Esophagus muscularis mucosa (tissue), 4 donors: ENCODE results near the gene GNG2. TPM values are rescaled to one million over a fixed set of nuclear protein-coding genes. Genes with fewer than 3 reads are reported as not detected.

ENCODE experiments used
- DNase-seq: peaks from one replicate; pipeline ENCODE4 v3.0.0-alpha.2; 2017; ENCODE audit errors: extremely low spot score
- H3K27ac ChIP-seq, 4 donors: fragments of 200-600 bp; sonication (generic); replicated peaks in 1 of 4; 1 replicate in 3 of 4; 2 replicates in 1 of 4; pipeline ENCODE4 v1.5.1; 2016 to 2019; ENCODE audit warnings: mild to moderate bottlenecking in 1 of 4
- H3K27me3 ChIP-seq, 4 donors: fragments of 200-600 bp; sonication (generic); one replicate each; pipeline versions ENCODE4 v1.5.1 to v1.6.0; 2016 to 2019
- H3K36me3 ChIP-seq, 4 donors: fragments of 200-600 bp; sonication (generic); one replicate each; pipeline ENCODE4 v1.5.1; 2016 to 2019
- H3K4me1 ChIP-seq, 4 donors: fragments of 200-600 bp; sonication (generic); one replicate each; pipeline ENCODE4 v1.5.1; 2016 to 2019
- H3K4me3 ChIP-seq, 4 donors: fragments of 200-600 bp; sonication (generic); 1 replicate in 2 of 4; 2 replicates in 2 of 4; pipeline ENCODE4 v1.5.1; 2016 to 2019; ENCODE audit warnings: mild to moderate bottlenecking in 4 of 4, moderate library complexity in 1 of 4
- H3K9me3 ChIP-seq, 4 donors: fragments of 200-600 bp; sonication (generic); 1 replicate in 3 of 4; 2 replicates in 1 of 4; pipeline ENCODE4 v1.5.1; 2016 to 2019
- EP300 ChIP-seq: sonication (generic); formaldehyde crosslinking; IDR thresholded peaks from one replicate; pipeline ENCODE4 v1.6.1; 2017; ENCODE audit warnings: antibody characterized with exemption
- POLR2A ChIP-seq: fragments of 450-650 bp; IDR thresholded peaks from one replicate; pipeline ENCODE4 v1.6.1; 2017; ENCODE audit warnings: antibody characterized with exemption, moderate library complexity, mild to moderate bottlenecking, low read depth
- POLR2AphosphoS5 ChIP-seq, 2 donors: sonication (generic); formaldehyde crosslinking; IDR thresholded peaks; one replicate each; pipeline ENCODE4 v1.6.1; 2017; ENCODE audit warnings: antibody characterized with exemption in 2 of 2
- WGBS: methylation state at CpG from one replicate; pipeline ENCODE4 v1.1.5; 2018; 5-methylcytosine and 5-hydroxymethylcytosine counted together
- intact Hi-C: fragments of 100-400 bp; cut with DNase I; formaldehyde crosslinking; loops from one replicate; pipeline ENCODE4 v1.15.1; 2023
- total RNA-seq, 4 donors: library from RNA; depleted of rRNA; stranded (reverse); fragments of >200 nt; gene quantifications; one replicate each; pipeline versions ENCODE4 v1.1.0 to v1.2.1, GENCODE V29; 2016
- TF ChIP-seq, protein P1 (sequence below), 3 experiments: fragments of 200-600 bp in 2 of 3; fragments of 450-650 bp in 1 of 3; sonication (generic) in 2 of 3; IDR thresholded peaks; one replicate each; pipeline ENCODE4 v1.5.1; 2017 to 2019; ENCODE audit warnings: antibody characterized with exemption in 3 of 3, mild to moderate bottlenecking in 2 of 3, moderate library complexity in 1 of 3

Gene GNG2
- total RNA-seq, 4 donors from 2014 or later = 15.7 to 19.9 (median 17.7) TPM

DNA sequence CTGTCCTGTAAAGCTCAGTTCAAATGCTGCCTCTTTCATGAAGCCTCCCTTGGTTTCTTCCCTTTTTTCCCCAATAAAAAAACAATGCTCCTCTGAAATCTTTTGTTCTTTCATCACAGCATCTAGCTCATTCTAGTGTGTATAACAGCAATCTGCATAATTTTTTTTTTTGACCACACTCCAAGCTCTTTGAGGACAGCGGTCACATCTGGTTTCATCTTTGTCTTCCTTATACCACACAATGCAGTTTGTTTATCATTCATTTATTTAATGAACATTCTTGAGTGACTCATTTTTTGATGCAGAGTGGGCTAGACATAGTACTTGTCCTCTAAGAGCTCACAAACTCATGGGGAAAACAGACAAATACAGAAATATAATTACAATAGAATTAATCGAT lies 7.3 kb downstream of the GNG2 start:
- Histone ChIP-seq H3K36me3 (no peaks in the 10 kb centered on the region), H3K4me3 (no peak overlapping the region), H3K9me3 (no peaks in the 10 kb centered on the region), H3K27me3 (no peaks in the 10 kb centered on the region), H3K27ac (no peak overlapping the region), H3K4me1 (peaks cover 0 to 7% (median 4%) of the 10 kb centered on the region in 4 donors)
- WGBS = 93% methylated on average over 2 of the region's 2 CpGs
- intact Hi-C loops = loop anchor here (10.0 kb wide), 1 partner anchor 107 kb away; no protein-coding TSS in a partner anchor
- DNase-seq = no peak
- TF ChIP-seq POLR2AphosphoS5 (IDR thresholded peaks at IDR 0.05) (no peak), EP300 (no peak), POLR2A (no peak)
- TF ChIP-seq, protein P1, sequence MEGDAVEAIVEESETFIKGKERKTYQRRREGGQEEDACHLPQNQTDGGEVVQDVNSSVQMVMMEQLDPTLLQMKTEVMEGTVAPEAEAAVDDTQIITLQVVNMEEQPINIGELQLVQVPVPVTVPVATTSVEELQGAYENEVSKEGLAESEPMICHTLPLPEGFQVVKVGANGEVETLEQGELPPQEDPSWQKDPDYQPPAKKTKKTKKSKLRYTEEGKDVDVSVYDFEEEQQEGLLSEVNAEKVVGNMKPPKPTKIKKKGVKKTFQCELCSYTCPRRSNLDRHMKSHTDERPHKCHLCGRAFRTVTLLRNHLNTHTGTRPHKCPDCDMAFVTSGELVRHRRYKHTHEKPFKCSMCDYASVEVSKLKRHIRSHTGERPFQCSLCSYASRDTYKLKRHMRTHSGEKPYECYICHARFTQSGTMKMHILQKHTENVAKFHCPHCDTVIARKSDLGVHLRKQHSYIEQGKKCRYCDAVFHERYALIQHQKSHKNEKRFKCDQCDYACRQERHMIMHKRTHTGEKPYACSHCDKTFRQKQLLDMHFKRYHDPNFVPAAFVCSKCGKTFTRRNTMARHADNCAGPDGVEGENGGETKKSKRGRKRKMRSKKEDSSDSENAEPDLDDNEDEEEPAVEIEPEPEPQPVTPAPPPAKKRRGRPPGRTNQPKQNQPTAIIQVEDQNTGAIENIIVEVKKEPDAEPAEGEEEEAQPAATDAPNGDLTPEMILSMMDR (IDR thresholded peaks at IDR 0.05) = no peak

DNA sequence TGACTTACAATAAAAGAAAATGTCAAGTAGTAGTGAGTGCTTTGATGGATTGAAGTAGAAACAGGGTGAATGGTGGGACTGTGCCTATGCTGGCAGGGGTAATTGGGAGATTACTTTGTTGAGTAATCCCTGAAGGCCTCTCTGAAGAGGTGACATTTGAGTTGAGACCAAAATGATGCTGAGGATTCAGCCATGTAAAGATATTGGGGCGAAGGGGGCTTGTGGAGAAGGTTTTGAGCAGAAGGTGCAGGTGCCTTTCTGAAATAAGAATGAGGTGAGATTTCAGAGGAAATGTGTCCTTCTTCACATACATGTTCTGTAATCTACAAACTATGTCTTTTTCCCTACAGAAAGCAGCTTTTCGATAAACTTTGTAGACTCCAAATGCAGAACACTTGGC lies 8.0 kb downstream of the GNG2 start:
- Histone ChIP-seq H3K4me3 (no peak overlapping the region), H3K9me3 (no peaks in the 10 kb centered on the region), H3K27ac (no peak overlapping the region), H3K36me3 (no peaks in the 10 kb centered on the region), H3K4me1 (peaks cover 0 to 12% (median 8%) of the 10 kb centered on the region in 4 donors), H3K27me3 (no peaks in the 10 kb centered on the region)
- DNase-seq = no peak
- intact Hi-C loops = loop anchor here (10.0 kb wide), 1 partner anchor 106 kb away; no protein-coding TSS in a partner anchor
- 91% methylated on average over 2 of the region's 2 CpGs for WGBS
- no peak for TF ChIP-seq EP300
- TF ChIP-seq POLR2AphosphoS5 (IDR thresholded peaks at IDR 0.05) = no peak
- TF ChIP-seq POLR2A = no peak
- TF ChIP-seq, protein P1 (IDR thresholded peaks at IDR 0.05) = no peak

DNA sequence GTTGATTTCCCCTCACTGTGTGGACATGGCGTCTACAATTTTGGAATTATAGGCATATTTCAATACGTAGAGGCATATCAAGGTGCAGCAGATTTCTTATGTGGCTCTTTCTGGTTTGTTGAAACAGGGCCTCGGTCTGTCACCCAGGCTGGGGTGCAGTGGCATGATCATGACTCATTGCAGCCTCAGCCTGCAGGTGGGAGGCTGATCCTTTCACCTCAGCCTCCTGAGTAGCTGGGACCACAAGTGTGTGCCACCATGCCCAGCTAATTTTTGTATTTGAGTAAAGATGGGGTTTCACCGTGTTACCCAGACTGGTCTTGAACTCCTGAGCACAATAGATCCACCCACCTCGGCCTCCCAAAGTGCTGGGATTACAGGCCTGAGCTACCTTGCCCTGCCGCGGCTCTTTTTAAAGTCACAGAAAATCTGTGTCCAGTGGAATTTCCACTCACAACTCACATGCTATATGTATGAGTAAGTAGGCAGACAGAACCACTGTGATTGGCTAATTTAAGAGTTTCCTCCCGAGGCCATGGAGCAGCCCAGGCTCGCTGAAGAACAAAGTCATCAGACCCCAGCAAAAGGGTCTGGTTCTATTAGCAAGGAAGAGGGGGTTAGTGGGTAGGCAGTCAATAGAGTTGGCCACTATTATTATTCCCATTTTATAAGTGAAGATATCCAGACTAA lies 9.1 kb downstream of the GNG2 start:
- 88% methylated on average over 9 of the region's 9 CpGs for WGBS
- H3K4me1 ChIP-seq = peaks cover 0 to 16% (median 9%) of the 10 kb centered on the region in 4 donors
- no peaks in the 10 kb centered on the region for H3K36me3 ChIP-seq

DNA sequence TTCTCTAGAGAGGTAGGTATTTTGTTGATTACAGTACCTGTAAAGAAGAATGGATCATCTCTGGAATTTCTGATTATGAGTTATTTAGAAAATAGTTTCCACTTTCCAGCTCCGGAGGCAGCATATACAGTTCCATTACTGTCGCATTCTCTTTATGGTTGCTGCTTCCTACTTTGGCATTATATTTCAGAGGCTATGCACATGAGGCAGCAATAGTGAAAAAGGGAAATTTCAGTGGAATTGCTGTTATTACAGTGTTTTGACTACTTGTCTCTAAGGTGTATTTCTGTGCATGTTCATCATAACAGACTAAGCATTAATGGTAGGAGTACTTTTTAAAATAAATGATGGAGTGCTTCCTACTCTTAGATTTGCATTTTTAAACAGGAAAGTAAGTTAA lies 10.2 kb downstream of the GNG2 start:
- Histone ChIP-seq H3K4me1 (peaks cover 0 to 16% (median 9%) of the 10 kb centered on the region in 4 donors), H3K36me3 (no peaks in the 10 kb centered on the region), H3K27ac (no peak overlapping the region), H3K9me3 (no peaks in the 10 kb centered on the region), H3K4me3 (no peak overlapping the region), H3K27me3 (no peaks in the 10 kb centered on the region)
- WGBS = 67% methylated on average over 2 of the region's 2 CpGs
- intact Hi-C loops = no loop called here
- TF ChIP-seq, protein P1 (IDR thresholded peaks at IDR 0.05) = no peak
- no peak for TF ChIP-seq POLR2AphosphoS5 (IDR thresholded peaks at IDR 0.05)
- TF ChIP-seq EP300 = no peak
- no peak for DNase-seq

More for the DNA sequence above, 9.1 kb downstream of the GNG2 start:
- DNase-seq = no peak
- H3K27me3 ChIP-seq = no peaks in the 10 kb centered on the region
- no peak overlapping the region for H3K27ac ChIP-seq
- no peaks in the 10 kb centered on the region for H3K9me3 ChIP-seq
- no peak overlapping the region for H3K4me3 ChIP-seq
- TF ChIP-seq EP300 = no peak
- intact Hi-C loops = loop anchor here (10.0 kb wide), 1 partner anchor 105 kb away; no protein-coding TSS in a partner anchor

DNA sequence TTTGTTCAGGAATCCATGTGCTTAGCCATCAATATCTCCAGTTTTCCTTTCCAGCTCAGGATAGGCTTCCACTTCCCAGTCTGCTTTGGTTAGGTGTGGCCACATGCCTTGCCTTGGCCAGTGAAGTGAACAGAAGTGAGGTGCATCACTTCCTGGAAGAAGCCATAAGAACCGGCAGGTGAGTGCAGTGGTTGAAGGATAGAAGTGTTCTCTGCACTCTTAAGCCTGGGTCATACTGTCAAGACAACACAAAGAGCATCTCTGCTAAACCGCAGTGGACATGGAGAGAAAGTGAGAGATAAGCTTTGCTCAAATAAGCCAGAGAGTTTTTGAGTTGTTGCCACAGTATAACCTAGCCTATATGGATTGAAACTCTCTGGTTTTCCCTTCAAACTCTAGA lies 11.4 kb downstream of the GNG2 start:
- Histone ChIP-seq H3K27me3 (no peaks in the 10 kb centered on the region), H3K36me3 (no peaks in the 10 kb centered on the region), H3K4me1 (peaks cover 0 to 16% (median 9%) of the 10 kb centered on the region in 4 donors), H3K4me3 (no peak overlapping the region), H3K9me3 (no peaks in the 10 kb centered on the region), H3K27ac (no peak overlapping the region)
- intact Hi-C loops = no loop called here
- no peak for DNase-seq
- no peak for TF ChIP-seq POLR2A
- no peak for TF ChIP-seq EP300
- no peak for TF ChIP-seq POLR2AphosphoS5 (IDR thresholded peaks at IDR 0.05)
- TF ChIP-seq, protein P1 (IDR thresholded peaks at IDR 0.05) = no peak
- whole genome bisulfite sequencing = 75% methylated on average over 2 of the region's 2 CpGs
